Choroid plexus epithelial cell (primary cell): ENCODE measurements around the gene PCED1A.

ENCODE experiments used
- DNase-seq: peaks from one replicate; pipeline ENCODE4 v3.0.0-alpha.2; 2010; ENCODE audit warnings: low read depth
- H3K4me3 ChIP-seq: 2 replicates; pipeline ENCODE4 v1.5.1; 2011; ENCODE audit warnings: low read depth, mild to moderate bottlenecking, control low read depth, low read length, moderate library complexity
- TF ChIP-seq, protein P1 (sequence below): conservative IDR thresholded peaks from 2 replicates; pipeline ENCODE4 v1.5.1; 2011; ENCODE audit warnings: low read depth, mild to moderate bottlenecking, control low read depth, inconsistent platforms, low read length, moderate library complexity

Gene PCED1A

GRCh38 chr20:2829376-2829775 lies 11.1 kb downstream of the PCED1A start:
- H3K4me3 ChIP-seq: no peak overlapping the region
- DNase-seq: no peak
- TF ChIP-seq, protein P1, sequence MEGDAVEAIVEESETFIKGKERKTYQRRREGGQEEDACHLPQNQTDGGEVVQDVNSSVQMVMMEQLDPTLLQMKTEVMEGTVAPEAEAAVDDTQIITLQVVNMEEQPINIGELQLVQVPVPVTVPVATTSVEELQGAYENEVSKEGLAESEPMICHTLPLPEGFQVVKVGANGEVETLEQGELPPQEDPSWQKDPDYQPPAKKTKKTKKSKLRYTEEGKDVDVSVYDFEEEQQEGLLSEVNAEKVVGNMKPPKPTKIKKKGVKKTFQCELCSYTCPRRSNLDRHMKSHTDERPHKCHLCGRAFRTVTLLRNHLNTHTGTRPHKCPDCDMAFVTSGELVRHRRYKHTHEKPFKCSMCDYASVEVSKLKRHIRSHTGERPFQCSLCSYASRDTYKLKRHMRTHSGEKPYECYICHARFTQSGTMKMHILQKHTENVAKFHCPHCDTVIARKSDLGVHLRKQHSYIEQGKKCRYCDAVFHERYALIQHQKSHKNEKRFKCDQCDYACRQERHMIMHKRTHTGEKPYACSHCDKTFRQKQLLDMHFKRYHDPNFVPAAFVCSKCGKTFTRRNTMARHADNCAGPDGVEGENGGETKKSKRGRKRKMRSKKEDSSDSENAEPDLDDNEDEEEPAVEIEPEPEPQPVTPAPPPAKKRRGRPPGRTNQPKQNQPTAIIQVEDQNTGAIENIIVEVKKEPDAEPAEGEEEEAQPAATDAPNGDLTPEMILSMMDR: no peak

DNA sequence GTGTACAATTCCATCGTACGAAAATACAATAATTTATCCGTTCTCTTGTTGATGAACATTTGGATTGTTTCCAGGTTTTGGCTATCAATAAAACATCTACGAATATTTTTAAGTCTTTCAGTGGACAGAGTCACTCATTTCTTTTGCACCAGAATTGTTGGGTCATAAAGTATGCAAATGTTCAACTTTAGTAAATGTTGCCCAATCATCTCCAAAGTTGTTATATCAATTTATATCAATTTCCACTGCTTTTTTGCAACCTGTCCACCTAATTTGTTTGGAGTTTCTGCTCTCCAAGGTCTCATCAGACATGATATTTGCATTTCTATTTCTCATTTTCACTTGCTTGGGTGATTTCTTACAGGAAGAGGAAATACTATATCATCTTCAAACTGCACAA lies 13.8 kb downstream of the PCED1A start:
- TF ChIP-seq, protein P1: no peak
- H3K4me3 ChIP-seq: no peak overlapping the region
- DNase-seq: no peak

DNA sequence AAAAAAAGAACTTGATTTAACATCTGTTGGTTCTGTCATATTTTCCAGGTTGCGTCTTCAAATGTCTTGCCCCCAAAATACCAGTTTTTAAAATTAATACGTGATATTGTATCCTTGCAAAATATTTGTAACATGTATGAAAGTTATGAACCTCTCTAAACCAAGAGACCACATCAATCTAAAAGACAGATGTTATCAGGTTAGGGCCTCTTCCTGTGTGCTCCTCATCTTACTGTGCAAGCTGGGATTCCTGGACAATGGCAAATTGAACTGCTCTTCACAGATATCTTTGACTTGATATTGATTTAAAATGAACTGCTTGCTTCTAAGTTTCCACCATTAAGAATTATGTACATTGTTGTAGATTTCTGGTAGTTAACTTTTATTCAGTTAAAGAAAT lies 14.7 kb downstream of the PCED1A start:
- no peak overlapping the region for H3K4me3 ChIP-seq
- no peak for DNase-seq
- TF ChIP-seq, protein P1: no peak

DNA sequence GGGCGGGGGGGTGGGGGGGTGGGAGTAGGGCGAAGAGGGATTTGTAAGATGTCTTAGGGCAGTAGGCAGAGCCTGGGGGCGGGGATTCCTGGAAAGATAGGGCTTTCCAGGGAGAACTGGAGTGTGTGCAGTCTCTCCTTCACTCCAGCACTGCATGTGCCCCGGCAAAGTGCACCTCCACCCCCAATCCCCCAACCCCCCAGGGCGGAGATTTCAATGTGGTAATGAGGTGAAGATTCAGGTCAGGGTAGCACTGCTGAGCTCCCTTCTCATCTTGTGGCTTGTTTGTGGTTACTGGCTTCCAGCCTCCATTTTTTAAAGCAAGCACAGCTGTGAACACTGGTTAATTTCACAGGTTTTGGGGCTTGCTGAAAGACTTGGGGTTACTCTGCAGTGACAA lies 18.4 kb downstream of the PCED1A start:
- H3K4me3 ChIP-seq: no peak overlapping the region
- TF ChIP-seq, protein P1: no peak
- peak; percentile 83 for DNase-seq

DNA sequence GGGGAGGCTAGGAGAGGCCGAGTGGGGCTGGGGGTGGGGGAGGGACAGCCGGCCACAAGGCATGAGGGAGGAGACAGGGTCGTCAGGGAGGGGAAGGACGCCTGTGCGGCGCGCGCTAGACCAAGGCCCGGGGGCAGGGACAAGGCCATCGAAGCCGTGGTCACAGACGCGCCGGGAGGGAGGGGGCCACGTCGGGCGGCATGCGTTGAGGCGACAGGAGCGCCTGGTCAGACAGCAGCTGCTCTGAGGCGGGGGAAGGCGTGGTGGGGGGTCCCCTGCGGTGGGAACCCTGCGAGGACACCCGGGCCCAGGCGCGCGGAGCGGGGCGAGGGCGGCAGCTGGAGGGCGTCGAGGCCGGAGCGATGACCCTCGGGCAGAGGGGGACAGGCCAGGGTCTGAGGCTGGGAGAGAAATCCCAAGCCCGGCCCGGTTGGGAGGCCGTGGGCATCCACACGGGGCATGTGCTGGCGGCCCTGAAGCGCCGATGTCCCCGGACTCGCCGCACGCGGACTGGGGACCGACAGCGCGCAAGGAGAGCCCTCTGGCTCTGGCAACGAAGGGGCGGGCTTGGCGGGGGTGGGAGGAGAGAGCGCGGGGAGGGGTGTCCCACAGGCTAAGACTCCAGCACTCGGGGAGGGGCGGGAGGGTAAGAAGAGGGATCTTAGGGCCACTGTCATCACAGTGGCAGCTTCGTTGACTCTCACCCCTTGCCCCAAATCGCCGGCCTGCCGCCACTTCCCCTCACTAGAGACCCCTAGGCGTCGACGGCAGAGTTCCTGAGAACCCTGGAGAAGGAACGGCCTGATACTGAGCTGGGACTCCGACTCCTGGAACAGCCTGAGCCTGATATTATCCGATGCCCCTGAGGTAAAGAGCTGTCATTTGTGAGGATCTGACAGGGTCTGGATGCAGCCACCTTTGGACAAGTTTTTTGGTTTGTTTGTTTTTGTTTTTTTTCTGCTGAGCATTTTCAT lies 19.3 kb downstream of the PCED1A start:
- no peak for DNase-seq
- H3K4me3 ChIP-seq: no peak overlapping the region
- TF ChIP-seq, protein P1: no peak

DNA sequence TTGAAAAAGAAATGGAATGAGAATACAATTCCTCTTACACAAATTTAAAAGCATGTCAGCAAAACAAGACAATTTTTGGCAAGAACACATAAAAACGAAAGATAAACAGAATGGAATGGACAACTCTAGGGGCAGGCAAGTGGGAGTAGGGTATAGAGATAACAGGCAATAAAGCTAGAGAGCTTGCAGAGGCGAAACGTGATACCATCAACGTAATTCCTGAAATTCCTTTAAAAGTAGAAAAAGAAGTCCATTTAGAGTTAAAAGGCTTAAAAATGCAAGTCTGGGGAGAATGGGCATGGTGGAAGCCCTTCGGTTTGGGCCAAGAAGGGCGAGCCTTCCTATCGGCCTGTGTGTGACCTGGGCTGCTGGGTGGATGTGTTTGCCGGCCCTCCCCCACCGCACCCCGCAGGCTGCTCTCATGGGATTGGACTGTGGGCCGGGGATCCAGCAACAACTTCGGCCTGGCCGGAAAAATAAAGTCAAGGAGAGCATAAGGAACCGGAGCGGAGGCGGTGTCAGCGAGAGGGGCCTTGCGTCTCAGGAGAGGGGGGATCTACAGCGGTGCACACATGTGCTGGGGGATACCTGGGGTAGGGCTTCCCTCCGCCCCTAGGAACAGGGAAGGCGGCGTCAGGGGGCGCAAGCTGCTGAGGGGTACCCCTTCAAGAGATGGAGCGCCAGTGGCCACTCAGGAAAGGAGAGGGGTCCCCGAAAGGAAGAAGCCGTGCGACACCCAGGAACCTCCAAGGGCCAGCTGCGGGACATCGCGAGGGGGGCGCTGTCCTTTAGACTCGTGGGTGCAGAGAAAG lies 20.2 kb downstream of the PCED1A start:
- peak overlapping the region; percentile 26 for H3K4me3 ChIP-seq
- DNase-seq: peak; percentile 72
- TF ChIP-seq, protein P1: no peak
